Putamen (tissue), 1 donor: Measurements from ENCODE around the gene CCDC170.

Experiments
- DNase-seq: peaks from one replicate; pipeline ENCODE4 v3.0.0-alpha.2; 2016; ENCODE audit warnings: low spot score

The CCDC170 gene

GRCh38 chr6:151546941-151547659 is 53.3 kb downstream of the CCDC170 start:
- no peak for DNase-seq

- DNase-seq = no peak
These were observed 54.4 kb downstream of the CCDC170 start for GRCh38 chr6:151548201-151548600.

GRCh38 chr6:151549790-151550189 is 56.0 kb downstream of the CCDC170 start:
- DNase-seq = no peak

- no peak for DNase-seq
These were observed 56.8 kb downstream of the CCDC170 start for GRCh38 chr6:151550618-151551017.

- DNase-seq = no peak
These were observed 57.5 kb downstream of the CCDC170 start for GRCh38 chr6:151551223-151551857.

- DNase-seq = no peak
These were observed 59.8 kb downstream of the CCDC170 start for GRCh38 chr6:151553416-151554165.

GRCh38 chr6:151561238-151561637 is 67.4 kb downstream of the CCDC170 start:
- no peak for DNase-seq

GRCh38 chr6:151564654-151565053 is 70.8 kb downstream of the CCDC170 start:
- DNase-seq = no peak

GRCh38 chr6:151565940-151566339 is 72.1 kb downstream of the CCDC170 start:
- DNase-seq = no peak

GRCh38 chr6:151566557-151566956 is 72.7 kb downstream of the CCDC170 start:
- DNase-seq = no peak

- no peak for DNase-seq
These were observed 82.8 kb downstream of the CCDC170 start for GRCh38 chr6:151576633-151577032.

GRCh38 chr6:151577257-151577656 is 83.4 kb downstream of the CCDC170 start:
- DNase-seq = no peak

GRCh38 chr6:151585741-151586140 is 91.9 kb downstream of the CCDC170 start:
- no peak for DNase-seq

GRCh38 chr6:151589667-151590066 is 95.8 kb downstream of the CCDC170 start:
- DNase-seq = no peak

- no peak for DNase-seq
These were observed 96.9 kb downstream of the CCDC170 start for GRCh38 chr6:151590742-151591141.

- no peak for DNase-seq
These were observed 98.8 kb downstream of the CCDC170 start for GRCh38 chr6:151592449-151593159.

- DNase-seq = no peak
These were observed 115.5 kb downstream of the CCDC170 start for GRCh38 chr6:151609146-151609902.

GRCh38 chr6:151610326-151610725 is 116.5 kb downstream of the CCDC170 start:
- no peak for DNase-seq

- DNase-seq = no peak
These were observed 120.8 kb downstream of the CCDC170 start for GRCh38 chr6:151614630-151615029.

- no peak for DNase-seq
These were observed 122.3 kb downstream of the CCDC170 start for GRCh38 chr6:151616091-151616513.

GRCh38 chr6:151616600-151616999 is 122.8 kb downstream of the CCDC170 start:
- DNase-seq = no peak

- no peak for DNase-seq
These were observed 123.7 kb downstream of the CCDC170 start for GRCh38 chr6:151617539-151617938.
